HG03103 (cell line): Measurements from ENCODE around the gene UBE3B.
"Not testable (repeated sequence)": the region's sequence is repeated elsewhere in the genome, so short reads cannot be mapped to it uniquely, and the experiment has no call there.

Experiments used
- ATAC-seq: cut with Tn5 transposase; IDR thresholded peaks from one replicate; pipeline ENCODE4 v1.9.1; 2021; ENCODE audit warnings: low read depth; ENCODE audit not compliant: unreplicated experiment

UBE3B gene

DNA sequence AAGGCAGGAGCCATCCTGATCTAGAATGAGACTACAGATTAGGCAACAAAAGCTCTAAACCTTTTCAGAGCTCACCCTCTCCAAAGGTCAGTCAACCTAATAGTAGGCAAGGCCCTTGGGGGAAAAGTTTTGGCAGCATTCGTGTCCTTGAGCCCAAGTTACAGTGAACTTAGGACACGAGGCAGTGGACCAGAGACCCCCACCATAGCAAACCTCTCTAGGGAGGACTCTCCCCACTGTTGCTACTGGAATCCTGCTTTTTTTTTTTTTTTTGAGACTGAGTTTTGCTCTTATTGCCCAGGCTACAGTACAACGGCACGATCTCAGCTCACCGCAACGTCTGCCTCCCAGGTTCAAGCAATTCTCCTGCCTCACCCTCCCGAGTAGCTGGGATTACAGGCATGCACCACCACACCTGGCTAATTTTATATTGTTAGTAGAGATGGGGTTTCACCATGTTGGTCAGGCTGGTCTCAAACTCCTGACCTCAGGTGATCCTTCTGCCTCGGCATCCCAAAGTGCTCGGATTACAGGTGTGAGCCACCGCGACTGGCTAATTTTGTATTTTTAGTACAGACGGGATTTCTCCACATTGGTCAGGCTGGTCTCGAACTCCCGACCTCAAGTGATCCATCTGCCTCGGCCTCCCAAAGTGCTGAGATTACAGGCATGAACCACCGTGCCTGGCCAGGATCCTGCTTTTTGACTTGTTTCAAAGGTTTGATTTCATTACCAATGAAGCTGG is 3.7 kb upstream of the UBE3B start:
- not testable (repeated sequence) for ATAC-seq

DNA sequence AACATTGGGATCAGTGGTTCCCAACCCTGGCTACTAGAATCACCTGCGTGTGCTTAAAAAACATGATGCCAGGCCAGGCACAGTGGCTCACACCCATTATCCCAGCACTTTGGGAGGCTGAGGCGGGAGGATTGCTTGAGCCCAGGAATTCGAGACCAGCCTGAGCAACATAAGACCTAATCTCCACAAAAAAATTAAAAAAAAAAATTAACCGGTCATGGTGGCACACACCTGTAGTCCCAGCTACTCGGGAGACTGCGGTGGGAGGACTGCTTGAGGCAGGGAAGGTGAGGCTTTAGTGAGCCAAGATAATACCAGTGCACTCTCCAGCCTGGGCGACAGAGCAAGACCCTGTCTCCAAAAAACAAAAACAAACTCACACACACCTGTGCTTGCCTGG is 2.3 kb upstream of the UBE3B start:
- ATAC-seq, result no peak

DNA sequence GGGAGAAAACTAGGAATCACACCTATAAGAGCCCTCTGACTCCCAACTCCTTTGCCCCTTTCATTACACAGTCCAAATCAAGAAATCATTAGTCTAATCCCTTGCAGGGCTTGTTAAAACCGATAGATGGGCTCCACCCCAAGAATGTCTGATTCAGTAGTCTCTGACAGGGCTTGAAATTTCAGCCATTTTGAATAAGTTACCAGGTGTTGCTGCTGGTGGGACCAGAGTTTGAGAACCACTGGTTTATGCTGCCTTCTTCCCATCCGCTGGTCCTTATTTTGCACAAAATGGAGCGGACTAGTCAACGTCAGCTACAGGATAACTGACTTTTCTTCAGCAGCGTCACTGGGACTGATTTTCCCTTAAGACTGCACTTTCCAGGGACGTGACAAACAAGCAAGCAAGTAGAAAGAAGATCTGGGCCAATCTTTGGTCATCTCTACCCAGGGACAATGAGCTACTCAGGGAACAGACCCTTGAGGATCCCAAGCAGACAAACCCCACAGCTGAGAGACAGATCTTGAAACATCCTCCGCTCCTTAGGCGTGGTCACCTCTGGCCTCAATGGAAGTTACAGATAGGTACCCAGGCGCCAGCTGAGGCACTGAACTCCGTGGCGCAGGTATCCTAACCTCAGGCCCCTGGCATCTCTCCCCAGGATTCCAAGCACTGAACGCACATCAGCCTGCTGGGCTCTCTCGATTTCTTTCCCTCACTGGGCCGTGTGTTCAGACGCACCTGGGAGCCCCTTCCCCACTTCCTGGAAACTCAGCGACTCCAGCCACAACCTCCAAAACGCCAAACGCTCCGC is 1.2 kb upstream of the UBE3B start:
- ATAC-seq, result no peak

DNA sequence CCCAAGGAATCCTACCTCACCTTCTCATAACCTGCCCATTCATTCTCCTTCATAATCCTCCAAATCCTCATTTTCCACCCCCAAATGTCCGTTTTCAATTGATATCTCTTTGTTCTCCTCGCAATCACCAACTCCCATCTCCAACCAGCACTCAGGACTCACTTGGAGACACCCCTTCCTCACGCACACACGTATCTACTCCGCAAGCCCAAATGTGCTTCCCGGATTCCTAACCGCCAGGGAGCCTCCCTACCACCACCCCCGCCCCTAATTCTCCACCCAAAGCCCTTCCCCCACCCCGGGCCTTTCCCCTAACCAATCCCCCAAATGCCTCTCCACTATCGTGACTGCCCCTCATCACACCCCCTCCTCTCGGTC is 638 bp upstream of the UBE3B start:
- no peak for ATAC-seq

DNA sequence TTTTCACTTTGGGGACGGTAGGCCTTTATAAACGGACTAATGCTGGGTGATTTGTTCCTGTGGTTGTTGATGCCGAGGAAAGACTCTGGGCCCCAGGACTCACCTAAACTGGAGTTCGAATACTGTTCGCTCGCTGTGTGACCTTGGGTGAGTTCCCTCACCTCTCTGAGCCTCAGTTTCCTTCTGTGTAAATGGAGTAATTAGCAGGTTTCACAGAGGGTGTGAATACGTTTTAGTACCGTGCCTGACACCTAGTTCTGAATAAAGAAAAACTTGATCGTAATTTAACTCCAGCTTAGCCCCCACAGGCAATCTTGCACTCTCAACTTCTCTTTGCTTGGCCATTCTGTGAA is 505 bp downstream of the UBE3B start:
- no peak for ATAC-seq

DNA sequence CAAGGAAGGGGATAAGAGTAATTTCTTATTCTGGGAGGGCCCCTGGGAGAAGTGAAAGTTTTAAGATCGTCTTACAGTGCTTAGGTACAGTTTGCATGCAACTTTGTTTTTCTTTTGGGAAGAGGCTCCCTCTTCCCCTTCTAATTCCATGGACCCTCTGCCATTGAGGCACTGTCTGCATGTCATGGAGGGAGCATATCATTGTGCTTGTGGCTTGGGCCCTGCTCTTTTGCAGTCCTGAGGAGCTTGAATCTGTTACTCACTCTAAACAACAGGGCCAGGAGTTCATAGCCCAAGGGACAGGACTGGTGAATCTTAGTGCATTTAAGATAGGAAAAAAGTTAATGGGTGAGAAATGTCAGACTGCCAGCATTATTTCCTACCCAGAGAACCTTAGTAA is 2.3 kb downstream of the UBE3B start:
- no peak for ATAC-seq

DNA sequence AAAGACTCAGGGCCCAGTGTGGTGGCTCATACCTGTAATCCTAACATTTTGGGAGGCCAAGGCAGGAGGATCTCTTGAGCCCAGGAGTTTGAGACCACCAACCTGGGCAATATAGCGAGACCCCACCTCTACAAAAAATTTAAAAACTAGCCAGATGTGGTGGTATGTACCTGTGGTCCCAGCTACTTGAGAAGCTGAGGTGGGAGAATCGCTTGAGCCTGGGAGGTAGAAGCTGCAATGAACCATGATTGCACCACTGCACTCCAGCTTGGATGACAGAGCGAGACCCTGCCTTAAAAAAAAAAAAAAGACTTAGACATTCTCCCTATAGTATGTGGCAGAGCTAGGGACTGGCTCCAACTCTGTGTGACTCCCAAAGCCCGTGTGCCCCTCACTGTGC is 2.9 kb downstream of the UBE3B start:
- ATAC-seq, result no peak

DNA sequence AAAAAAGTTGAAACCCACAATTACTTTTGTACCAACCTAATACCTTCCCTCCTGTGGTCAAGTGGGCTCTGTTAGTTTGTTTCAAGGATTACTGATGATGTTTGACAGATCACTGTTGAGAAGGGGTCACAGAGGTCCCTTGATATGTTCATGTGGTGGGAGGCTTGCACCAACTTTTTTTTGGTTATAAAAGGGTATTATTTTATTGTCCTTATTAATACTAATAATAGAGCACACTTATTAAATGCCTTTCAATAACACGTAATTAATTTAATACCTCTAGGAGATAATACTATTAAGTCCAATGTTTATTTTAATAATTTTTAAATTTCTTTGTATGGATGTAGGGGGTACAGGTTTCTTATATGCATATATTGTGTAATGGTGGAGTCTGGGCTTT is 4.4 kb downstream of the UBE3B start:
- ATAC-seq, result no peak

DNA sequence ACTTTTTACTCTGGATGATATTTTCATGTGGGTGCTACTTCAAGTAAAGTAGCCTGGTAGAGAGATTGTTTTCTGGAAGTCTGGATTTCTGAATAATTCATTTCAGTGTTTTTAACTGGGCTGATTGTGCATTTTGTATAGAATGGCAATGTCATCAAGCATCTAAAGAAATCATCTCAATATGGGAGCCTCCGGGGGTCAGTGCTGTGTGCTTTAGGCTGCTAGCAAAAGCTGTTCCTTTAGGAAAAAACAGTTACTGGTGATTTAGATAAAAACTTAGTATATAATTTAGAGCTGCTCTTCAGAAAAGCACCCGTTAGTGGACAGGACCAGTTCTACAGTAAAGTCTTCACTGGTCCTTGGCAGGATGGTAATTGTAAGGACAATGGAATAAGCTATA is 5.1 kb downstream of the UBE3B start:
- no peak for ATAC-seq

DNA sequence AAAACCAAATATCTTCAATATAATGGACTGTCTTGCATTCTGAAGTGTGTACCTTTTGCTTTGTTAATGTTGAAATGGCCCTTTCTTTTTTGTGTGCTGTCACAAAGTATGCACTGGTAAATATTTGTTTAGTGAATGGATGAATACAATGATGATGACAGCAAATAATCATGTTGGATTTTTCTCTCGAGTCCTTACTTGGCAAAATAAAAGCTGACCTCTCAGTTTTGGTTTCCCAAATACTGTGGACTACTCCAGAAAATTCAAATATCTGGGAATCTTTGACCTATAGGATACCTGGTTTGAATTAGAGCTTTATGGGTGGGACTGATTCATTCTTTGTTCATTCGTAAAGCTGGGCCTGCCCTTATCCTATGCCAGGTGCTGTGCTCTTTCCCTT is 5.5 kb downstream of the UBE3B start:
- ATAC-seq, result no peak

DNA sequence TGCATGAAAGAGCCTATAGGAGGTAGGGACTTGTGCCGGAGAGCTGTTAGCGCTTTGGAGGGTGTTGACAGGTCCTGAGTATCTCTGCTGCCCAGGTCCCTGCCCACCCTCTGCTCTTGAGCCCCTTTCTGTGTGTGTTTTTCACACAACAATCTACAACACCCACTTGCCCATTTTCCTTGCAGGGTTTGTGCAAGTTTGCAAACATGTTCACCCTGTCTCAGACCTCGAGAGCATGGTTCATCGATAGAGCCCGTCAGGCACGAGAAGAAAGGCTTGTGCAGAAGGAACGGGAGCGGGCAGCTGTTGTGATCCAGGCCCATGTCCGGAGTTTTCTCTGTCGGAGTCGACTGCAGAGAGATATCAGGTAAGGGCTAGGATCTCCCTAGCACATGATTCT is 5.9 kb downstream of the UBE3B start:
- ATAC-seq, result no peak

DNA sequence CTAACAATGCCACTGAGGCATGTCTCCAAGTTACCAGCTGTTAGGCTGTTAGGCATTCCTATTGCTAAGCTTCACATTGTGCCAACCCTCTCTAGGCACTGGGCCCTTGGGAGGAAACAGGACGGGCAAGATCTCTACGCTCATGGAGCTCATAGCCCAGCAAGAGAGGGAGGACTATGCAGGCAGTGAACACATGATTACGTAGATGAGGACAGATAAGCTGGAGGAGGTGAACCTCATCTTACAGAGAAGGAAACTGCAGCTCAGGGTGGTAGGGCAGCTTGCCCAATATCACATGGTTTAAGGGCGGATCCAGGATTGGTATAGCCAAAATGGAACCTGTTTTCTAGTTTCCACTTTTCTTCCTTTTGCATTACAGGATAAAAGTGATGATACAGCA is 7.8 kb downstream of the UBE3B start:
- ATAC-seq, result no peak

DNA sequence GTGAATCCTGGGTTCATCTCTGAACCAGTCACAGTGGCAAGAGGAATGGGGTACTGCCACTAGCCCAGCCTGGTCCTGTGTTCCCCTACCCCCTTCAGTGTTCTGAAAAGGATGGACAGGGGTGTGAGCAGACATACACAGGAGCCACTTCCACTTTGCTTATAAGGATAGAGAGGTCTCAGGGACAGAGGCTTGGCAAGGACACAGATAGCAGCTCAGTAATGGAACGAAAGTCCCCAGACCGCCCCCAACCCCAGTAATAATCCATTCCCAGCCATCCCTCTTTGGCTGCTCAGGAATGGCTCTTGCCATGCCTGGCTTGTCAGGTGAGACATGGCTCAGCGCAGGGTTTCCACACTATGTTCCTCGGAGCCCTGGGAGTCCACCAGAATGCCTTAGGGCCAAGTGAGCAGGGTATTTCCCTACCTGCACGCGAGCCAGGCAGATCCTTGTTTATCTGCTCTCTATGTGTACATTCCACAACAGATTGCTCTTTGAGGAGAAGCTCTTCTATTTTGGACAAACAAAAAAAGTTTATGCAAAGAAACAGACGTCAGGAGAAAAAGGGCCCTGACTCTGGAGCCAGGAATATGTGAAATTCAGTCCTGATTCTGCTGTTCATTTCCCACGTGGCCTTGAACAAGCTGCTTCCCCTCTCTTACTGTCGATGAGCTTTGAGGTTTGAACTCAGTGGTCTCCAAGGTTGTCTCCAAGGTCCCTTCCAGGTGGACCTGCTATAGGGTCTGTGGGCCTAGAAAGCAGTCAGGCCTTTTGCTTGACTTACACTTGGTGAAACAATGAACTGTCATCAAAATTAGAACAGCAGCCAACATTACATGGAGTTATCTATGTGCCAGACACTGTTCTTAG is 10.0 kb downstream of the UBE3B start:
- ATAC-seq, result no peak

DNA sequence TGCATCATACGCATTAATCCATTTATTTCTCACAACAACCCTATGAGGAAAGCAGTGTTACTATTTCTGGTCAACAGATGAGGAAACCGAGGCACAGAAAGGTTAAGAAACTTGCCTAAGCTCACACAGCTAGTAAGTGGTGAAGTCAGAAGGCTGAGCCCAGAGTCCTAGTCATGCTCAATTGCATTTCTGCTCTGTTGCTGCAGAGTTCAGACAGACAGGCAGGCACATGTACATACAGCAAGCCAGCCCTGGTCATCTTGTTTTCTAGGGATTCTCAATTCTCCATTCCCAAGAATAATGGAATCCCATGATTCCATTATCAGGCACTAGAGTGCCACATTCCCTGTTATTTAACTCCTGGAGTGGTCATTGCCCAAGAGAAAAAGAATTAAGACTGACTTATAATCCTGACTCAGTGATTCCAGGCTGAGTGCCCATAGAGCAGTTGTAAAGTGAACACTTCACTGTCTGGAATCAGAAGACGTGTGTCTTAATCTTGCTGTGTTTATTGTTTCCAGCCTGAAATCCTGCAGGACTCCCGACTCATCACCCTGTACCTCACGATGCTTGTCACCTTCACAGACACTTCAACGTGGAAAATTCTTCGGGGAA is 10.7 kb downstream of the UBE3B start:
- ATAC-seq, result no peak

DNA sequence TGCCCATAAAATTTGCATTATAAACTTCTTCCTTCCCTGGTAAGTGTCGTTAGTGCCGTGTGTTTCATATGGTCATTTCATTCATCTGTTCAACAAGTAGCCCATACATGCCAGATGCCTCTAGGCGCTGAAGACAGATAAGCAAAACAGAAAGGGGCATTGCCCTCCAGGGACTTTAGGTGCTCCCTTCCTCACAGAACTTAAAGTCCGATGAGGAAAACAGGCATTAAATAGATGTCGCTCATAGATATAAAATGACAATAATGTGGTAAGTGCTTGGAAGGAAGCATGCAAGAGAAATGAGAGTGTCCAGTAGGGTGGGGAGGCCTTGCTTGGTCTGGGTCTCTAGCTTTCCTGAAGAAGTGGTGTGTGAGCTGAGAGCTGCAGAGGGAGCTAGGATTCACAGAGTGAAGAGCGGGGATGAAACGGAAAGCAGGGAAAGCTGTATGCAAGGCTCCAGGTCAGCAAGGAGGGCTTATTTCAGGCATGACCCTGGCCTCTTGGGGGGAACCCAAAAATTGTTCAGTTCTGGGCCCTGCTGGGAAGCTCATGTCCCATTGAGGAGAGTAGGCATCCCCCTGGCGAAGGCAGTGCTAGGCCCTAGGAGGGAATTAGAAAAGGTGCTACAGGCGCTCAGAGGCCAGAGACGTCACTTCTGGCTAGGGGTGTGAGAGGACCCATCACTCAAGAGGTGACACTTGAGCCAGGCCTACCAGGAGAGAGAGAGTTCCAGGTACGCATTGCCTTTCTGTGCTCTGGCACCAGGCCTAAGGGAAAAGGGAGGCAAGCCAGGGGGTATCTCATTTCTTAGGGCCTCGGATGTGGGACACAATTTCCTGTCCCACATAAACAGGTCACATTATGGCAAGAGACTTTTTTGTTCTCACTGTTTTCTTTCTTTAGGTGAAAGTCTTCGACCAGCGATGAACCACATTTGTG is 11.9 kb downstream of the UBE3B start:
- no peak for ATAC-seq

DNA sequence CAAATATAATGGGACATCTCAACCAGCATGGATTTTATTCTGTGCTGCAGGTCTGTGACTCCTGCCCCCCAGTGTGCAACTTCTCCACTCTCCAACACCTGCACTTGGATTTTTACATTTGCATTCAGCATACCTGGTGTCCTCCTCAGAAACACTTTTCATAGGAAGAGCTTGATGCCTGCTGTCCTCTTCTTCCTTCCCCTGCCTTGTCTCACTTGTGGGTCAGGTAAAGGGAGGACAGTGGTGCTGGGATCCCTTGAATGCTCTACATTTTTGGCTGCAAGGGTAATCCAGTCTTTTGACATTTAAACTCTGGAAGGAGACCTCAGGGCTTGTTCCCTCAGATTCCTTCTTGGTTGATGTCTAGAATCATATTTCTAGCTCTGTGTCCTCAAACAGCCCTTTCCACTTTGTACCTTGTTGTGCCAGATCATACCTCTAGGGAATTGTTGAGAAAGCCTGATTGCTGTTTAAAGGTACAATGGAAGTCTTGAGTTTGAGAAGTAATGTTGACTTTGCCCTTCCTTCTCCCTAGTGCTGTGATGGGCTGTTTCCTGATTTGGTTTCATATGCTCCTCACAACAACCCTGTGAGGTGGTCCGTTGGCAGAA is 12.6 kb downstream of the UBE3B start:
- ATAC-seq, result no peak

DNA sequence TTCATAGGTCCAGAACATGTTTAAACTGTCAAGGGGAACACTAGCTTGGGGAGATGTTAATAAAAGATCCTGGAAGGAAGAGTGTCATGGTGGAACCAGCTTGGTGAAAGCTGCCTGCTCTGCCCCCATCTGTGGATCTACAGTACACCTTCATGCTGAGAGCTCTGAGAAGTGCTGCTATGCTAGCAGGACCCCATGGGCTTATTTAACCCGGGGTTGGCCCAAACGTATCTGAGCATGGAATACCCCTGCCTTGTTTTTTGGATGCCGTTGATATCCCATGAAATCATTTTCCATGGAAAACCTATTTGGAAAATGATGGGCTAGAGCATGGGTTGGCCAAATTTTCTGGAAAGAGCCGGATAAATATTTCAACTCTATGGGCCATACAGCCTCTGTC is 14.2 kb downstream of the UBE3B start:
- ATAC-seq, result no peak

DNA sequence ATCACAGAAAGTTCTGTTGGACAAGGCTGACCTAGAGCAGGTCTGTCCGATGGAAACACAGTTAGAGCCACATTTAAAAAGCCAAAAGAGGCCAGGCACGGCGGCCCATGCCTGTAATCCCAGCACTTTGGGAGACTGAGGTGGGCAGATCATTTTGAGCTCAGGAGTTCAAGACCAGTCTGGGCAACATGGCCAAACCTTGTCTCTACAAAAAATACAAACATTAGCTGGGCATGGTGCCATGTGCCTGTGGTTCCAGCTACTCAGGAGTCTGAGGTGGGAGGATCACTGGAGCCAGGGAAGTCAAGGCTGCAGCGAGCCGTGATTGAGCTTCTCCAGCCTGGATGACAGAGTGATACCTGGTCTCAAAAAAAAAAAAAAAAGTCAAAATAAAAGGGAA is 14.9 kb downstream of the UBE3B start:
- no peak for ATAC-seq

DNA sequence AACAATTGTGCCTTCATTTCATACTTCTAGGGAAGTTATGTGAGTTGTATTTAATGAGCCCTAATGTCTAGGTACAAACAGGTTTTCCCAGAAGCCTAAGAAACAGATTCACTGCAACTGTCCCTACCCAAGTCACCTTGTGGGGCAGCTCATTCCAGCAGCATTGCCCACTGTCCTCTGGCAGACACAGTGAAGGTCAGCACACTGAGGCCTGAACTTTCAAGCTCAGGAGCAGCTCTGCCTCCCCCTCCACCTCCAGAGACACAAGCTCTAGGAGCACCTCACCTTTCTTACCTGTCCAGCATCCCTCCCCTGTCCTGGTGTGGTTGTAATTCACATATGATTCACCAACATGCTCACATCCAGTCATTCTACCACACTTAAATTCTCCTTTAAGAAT is 15.7 kb downstream of the UBE3B start:
- ATAC-seq, result no peak
